Erythroblast (primary cell): ENCODE data around the gene PDK4.

Experiments used
- GATA1 ChIP-seq: IDR thresholded peaks from 2 replicates; pipeline ENCODE4 v1.6.1; 2011; ENCODE audit warnings: low read depth, mild to moderate bottlenecking, control low read depth, low read length, moderate library complexity
- POLR2A ChIP-seq: IDR thresholded peaks from 2 replicates; pipeline ENCODE4 v1.6.1; 2011; ENCODE audit warnings: mild to moderate bottlenecking, low read length

DNA sequence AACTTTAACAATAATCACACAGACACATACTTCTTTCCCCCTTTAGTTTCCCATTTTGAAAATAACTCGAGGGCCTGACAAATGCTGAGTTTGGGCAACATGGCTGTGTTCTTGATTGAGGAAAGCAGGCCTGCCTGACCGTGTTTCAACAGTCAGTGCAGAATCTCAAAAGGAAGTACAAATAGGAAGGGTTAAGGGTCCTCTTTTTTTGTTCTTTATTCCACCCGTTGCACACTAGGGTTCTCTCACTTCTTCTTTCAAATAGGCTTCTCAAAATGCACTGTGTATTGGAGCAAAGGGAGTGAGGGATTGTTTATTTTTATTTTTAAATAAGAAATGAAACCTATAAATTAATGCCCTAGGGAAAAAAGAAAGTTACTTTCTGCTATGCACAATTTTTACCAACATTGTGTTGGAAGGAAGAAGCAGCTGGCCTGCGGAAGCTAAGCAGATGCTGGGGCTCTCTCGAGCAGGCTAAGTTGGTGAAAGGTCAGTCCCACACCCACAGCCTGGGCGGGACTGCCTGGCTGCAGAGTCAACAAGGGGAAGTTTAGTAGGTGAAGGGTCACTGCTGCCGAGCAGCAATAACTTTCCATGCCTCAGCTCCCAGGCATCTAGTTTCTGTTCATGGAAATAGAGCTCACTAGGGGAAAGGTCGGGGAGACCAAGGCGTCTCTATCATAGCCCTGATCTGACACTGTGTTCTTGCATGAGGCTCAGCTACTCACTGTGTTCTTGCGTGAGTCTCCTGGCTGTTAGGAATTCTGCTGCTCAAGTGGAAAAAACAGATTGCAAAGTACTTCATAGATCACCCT, 12.2 kb upstream of the PDK4 start:
- TF ChIP-seq POLR2A (no peak), GATA1 (no peak)
